ENCODE measurements around the gene ARRDC2. TPM values are rescaled to one million over a fixed set of nuclear protein-coding genes. Genes with fewer than 3 reads are reported as not detected.

The ARRDC2 gene
- total and polyA plus RNA-seq, 9 of the 15 experiments (the other 6 are each of a cell fraction or from before 2014, with no cell fraction given), result 1.9 to 27.4 (median 15.2) TPM

DNA sequence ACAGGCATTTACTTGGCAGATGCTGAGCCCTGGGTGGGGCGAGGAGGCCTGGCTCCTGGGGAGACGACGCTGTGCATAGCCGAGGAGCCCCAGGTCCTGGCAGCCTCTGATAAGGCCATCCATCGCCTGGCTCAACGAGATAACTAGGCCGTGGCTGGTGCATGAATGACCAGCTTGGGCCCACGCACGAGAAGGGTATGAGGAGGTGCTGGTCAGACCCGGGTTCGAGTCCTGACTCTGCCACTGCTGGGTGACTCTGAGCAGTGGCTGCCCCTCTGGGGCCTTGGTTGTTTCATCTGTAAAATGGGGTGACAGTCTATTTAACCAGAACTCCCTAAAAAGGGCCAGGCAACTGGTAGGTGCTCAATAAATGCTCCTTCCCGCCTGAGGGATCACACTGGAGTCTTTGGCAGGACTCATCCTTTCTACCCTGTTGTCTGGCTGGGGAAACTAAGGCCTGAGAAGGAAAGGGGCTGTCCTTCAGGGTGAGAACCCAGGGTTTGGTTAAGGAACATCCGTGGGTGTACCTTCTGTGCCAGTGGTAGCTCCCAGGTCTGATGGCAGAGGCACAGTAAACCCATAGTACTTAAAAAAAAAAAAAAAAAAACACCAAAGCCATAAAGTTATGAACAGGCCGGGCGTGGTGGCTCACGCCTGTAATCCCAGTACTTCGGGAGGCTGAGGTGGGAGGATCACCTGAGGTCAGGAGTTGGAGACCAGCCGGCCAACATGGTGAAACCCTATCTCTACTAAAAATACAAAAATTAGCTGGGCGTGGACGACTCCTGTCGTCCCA is 8.1 kb upstream of the ARRDC2 start (continued):
- TF ChIP-seq MGA (IDR thresholded peaks at IDR 0.05) (no peak), NR4A1 (CRISPR knock-in tag; IDR thresholded peaks at IDR 0.05) (no peak), NR4A1 (tag; IDR thresholded peaks at IDR 0.05) (peak; percentile 79), SMARCC2 (IDR thresholded peaks at IDR 0.05; ENCODE audit: low read depth) (peak; percentile 81), ATF1 (CRISPR knock-in tag; IDR thresholded peaks at IDR 0.05) (no peak), ATF1 (tag; IDR thresholded peaks at IDR 0.05) (peak; percentile 49), CTBP1 (IDR thresholded peaks at IDR 0.05; ENCODE audit: borderline replicate concordance) (peak; percentile 71; the same call in 1 of the 2 replicates)
- TF ChIP-seq, protein P1, sequence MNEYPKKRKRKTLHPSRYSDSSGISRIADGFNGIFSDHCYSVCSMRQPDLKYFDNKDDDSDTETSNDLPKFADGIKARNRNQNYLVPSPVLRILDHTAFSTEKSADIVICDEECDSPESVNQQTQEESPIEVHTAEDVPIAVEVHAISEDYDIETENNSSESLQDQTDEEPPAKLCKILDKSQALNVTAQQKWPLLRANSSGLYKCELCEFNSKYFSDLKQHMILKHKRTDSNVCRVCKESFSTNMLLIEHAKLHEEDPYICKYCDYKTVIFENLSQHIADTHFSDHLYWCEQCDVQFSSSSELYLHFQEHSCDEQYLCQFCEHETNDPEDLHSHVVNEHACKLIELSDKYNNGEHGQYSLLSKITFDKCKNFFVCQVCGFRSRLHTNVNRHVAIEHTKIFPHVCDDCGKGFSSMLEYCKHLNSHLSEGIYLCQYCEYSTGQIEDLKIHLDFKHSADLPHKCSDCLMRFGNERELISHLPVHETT (CRISPR knock-in tag; conservative IDR thresholded peaks at IDR 0.05 in 1 of 2, IDR thresholded peaks at IDR 0.05 in 1 of 2), result peak in 1 of 2 experiments; percentile 18; a peak in 1 of 4 replicates
- TF ChIP-seq, protein P2, sequence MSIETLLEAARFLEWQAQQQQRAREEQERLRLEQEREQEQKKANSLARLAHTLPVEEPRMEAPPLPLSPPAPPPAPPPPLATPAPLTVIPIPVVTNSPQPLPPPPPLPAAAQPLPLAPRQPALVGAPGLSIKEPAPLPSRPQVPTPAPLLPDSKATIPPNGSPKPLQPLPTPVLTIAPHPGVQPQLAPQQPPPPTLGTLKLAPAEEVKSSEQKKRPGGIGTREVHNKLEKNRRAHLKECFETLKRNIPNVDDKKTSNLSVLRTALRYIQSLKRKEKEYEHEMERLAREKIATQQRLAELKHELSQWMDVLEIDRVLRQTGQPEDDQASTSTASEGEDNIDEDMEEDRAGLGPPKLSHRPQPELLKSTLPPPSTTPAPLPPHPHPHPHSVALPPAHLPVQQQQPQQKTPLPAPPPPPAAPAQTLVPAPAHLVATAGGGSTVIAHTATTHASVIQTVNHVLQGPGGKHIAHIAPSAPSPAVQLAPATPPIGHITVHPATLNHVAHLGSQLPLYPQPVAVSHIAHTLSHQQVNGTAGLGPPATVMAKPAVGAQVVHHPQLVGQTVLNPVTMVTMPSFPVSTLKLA (conservative IDR thresholded peaks at IDR 0.05), result peak in 1 of 2 experiments; percentile 23; a peak in 1 of 4 replicates
- TF ChIP-seq, protein P3, sequence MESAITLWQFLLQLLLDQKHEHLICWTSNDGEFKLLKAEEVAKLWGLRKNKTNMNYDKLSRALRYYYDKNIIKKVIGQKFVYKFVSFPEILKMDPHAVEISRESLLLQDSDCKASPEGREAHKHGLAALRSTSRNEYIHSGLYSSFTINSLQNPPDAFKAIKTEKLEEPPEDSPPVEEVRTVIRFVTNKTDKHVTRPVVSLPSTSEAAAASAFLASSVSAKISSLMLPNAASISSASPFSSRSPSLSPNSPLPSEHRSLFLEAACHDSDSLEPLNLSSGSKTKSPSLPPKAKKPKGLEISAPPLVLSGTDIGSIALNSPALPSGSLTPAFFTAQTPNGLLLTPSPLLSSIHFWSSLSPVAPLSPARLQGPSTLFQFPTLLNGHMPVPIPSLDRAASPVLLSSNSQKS (CRISPR knock-in tag; IDR thresholded peaks at IDR 0.05), result no peak
